ENCODE results near the gene NIPAL1.

- TF ChIP-seq, protein P1, sequence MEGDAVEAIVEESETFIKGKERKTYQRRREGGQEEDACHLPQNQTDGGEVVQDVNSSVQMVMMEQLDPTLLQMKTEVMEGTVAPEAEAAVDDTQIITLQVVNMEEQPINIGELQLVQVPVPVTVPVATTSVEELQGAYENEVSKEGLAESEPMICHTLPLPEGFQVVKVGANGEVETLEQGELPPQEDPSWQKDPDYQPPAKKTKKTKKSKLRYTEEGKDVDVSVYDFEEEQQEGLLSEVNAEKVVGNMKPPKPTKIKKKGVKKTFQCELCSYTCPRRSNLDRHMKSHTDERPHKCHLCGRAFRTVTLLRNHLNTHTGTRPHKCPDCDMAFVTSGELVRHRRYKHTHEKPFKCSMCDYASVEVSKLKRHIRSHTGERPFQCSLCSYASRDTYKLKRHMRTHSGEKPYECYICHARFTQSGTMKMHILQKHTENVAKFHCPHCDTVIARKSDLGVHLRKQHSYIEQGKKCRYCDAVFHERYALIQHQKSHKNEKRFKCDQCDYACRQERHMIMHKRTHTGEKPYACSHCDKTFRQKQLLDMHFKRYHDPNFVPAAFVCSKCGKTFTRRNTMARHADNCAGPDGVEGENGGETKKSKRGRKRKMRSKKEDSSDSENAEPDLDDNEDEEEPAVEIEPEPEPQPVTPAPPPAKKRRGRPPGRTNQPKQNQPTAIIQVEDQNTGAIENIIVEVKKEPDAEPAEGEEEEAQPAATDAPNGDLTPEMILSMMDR (IDR thresholded peaks at IDR 0.05; ENCODE audit: extremely low read depth in 1 of 2, insufficient read depth in 1 of 2, low read depth in 1 of 2, low read length in 2 of 2) = no peak
- no peak for TF ChIP-seq POLR2A (IDR thresholded peaks at IDR 0.05; ENCODE audit: low read depth, low read length)
These were observed 4.8 kb upstream of the NIPAL1 start for GRCh38 chr4:48011722-48012121.
